HG03571 (cell line): ENCODE measurements around the gene ACOT7.

Source experiments
- ATAC-seq: cut with Tn5 transposase; IDR thresholded peaks from one replicate; pipeline ENCODE4 v1.9.1; 2021; ENCODE audit not compliant: unreplicated experiment

Gene ACOT7

GRCh38 chr1:6273380-6273891 is 120.1 kb downstream of the ACOT7 start:
- no peak for ATAC-seq

GRCh38 chr1:6272868-6273267 is 120.7 kb downstream of the ACOT7 start:
- ATAC-seq, result no peak

- no peak for ATAC-seq
Measured at GRCh38 chr1:6272452-6272851, 121.1 kb downstream of the ACOT7 start.

- no peak for ATAC-seq
Measured at GRCh38 chr1:6271554-6271953, 122.0 kb downstream of the ACOT7 start.

- ATAC-seq, result no peak
Measured at GRCh38 chr1:6271006-6271405, 122.6 kb downstream of the ACOT7 start.

GRCh38 chr1:6270401-6270800 is 123.2 kb downstream of the ACOT7 start:
- no peak for ATAC-seq

- no peak for ATAC-seq
Measured at GRCh38 chr1:6269720-6270400, 123.7 kb downstream of the ACOT7 start.

- ATAC-seq, result no peak
Measured at GRCh38 chr1:6269296-6269695, 124.3 kb downstream of the ACOT7 start.

- ATAC-seq, result no peak
Measured at GRCh38 chr1:6268415-6268814, 125.2 kb downstream of the ACOT7 start.

- ATAC-seq, result no peak
Measured at GRCh38 chr1:6267686-6268322, 125.8 kb downstream of the ACOT7 start.

- ATAC-seq, result no peak
Measured at GRCh38 chr1:6266641-6267040, 126.9 kb downstream of the ACOT7 start.

GRCh38 chr1:6265151-6265550 is 128.4 kb downstream of the ACOT7 start:
- ATAC-seq, result no peak

- no peak for ATAC-seq
Measured at GRCh38 chr1:6263716-6264115, 129.9 kb downstream of the ACOT7 start.

GRCh38 chr1:6262555-6263420 is 130.8 kb downstream of the ACOT7 start:
- no peak for ATAC-seq

GRCh38 chr1:6261615-6261995 is 132.0 kb downstream of the ACOT7 start:
- ATAC-seq, result no peak

- no peak for ATAC-seq
Measured at GRCh38 chr1:6260961-6261614, 132.5 kb downstream of the ACOT7 start, which contains the start of gene GPR153. Gene GPR153 (minus strand): TSS chr1:6261098. CDS start chr1:6254905, 6,193 bp downstream.

- no peak for ATAC-seq
Measured at GRCh38 chr1:6260433-6260934, 133.1 kb downstream of the ACOT7 start.

- ATAC-seq, result peak; percentile 52
Measured at GRCh38 chr1:6259491-6260362, 133.8 kb downstream of the ACOT7 start.

GRCh38 chr1:6258675-6259074 is 134.9 kb downstream of the ACOT7 start:
- no peak for ATAC-seq

- ATAC-seq, result no peak
Measured at GRCh38 chr1:6257541-6258069, 136.0 kb downstream of the ACOT7 start.
